Neutrophil (primary cell): ENCODE measurements around the gene PRSS1.

Experiments used
- H3K27ac ChIP-seq: fragments of 200-600 bp; sonication (generic); 2 replicates; pipeline ENCODE4 v1.5.1; 2016; ENCODE audit warnings: mild to moderate bottlenecking, moderate library complexity
- H3K27me3 ChIP-seq: fragments of 200-600 bp; sonication (generic); 2 replicates; pipeline ENCODE4 v1.6.0; 2016; ENCODE audit warnings: mild to moderate bottlenecking
- H3K36me3 ChIP-seq: fragments of 200-600 bp; sonication (generic); 2 replicates; pipeline ENCODE4 v1.5.1; 2017
- H3K4me1 ChIP-seq, 2 experiments: fragments of 200-600 bp in 1 of 2; sonication (generic) in 1 of 2; 1 replicate in 1 of 2; 2 replicates in 1 of 2; pipeline versions ENCODE4 v1.5.1 to v1.6.1; 2013 to 2016; ENCODE audit warnings: low read depth in 1 of 2, low read length in 1 of 2, mild to moderate bottlenecking in 1 of 2, moderate library complexity in 1 of 2; ENCODE audit not compliant: control insufficient read depth in 1 of 2, insufficient read depth in 1 of 2
- H3K4me3 ChIP-seq, 2 experiments: fragments of 200-600 bp in 1 of 2; sonication (generic) in 1 of 2; 1 replicate in 1 of 2; 2 replicates in 1 of 2; pipeline ENCODE4 v1.5.1; 2013 to 2016; ENCODE audit warnings: low read depth in 1 of 2, low read length in 1 of 2, mild to moderate bottlenecking in 1 of 2, moderate library complexity in 1 of 2
- H3K9me3 ChIP-seq: fragments of 200-600 bp; sonication (generic); 2 replicates; pipeline ENCODE4 v1.5.1; 2016
- TF ChIP-seq, protein P1 (sequence below): fragments of 200-600 bp; sonication (generic); IDR thresholded peaks from 2 replicates; pipeline ENCODE4 v1.5.1; 2016; ENCODE audit warnings: antibody characterized with exemption

PRSS1 gene

DNA sequence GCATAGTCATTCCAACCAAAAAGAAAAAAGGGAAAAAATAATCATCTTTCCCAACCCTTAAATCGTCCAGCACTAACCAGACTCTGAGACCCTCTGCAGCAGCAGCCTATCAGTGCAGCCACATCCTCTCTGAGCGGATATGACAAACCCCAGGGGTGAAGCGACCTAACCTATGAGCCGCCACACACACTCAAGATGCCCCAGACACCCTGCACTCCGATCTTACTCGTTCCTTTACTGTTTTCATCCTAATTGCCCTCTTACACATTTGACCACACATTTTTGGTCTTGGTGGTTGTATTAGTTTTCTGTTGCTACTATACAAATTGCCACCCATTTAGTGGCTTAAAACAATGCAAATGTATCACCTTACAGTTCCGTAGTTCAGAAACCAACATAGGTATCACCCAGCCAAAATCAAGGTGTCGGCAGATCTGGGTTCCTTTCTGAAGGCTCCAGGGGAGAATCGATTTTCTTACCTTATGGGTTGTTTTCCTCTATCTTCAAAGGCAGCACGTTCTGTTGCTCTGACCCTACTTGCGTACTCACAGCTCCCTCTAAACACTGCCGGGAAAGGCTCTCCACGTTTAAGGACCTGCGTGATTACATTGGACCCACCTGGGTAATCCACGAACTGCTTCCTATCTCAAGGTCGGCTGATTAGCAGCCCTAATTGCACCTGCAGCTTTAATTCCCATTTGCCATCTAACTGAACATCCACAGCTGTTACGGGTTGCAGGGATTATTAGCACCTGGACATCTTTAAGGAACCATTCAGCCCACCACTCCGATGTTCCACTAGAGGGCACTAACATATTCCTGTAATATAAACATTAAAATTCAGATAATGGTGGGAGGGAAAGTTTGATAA, 37.3 kb upstream of the PRSS1 start:
- Histone ChIP-seq H3K9me3 (no peaks in the 10 kb centered on the region), H3K4me1 (peaks cover 0 to 4% of the 10 kb centered on the region in 2 experiments), H3K36me3 (no peaks in the 10 kb centered on the region), H3K4me3 (no peak overlapping the region), H3K27ac (no peak overlapping the region), H3K27me3 (peaks cover 8% of the 10 kb centered on the region)
- TF ChIP-seq, protein P1, sequence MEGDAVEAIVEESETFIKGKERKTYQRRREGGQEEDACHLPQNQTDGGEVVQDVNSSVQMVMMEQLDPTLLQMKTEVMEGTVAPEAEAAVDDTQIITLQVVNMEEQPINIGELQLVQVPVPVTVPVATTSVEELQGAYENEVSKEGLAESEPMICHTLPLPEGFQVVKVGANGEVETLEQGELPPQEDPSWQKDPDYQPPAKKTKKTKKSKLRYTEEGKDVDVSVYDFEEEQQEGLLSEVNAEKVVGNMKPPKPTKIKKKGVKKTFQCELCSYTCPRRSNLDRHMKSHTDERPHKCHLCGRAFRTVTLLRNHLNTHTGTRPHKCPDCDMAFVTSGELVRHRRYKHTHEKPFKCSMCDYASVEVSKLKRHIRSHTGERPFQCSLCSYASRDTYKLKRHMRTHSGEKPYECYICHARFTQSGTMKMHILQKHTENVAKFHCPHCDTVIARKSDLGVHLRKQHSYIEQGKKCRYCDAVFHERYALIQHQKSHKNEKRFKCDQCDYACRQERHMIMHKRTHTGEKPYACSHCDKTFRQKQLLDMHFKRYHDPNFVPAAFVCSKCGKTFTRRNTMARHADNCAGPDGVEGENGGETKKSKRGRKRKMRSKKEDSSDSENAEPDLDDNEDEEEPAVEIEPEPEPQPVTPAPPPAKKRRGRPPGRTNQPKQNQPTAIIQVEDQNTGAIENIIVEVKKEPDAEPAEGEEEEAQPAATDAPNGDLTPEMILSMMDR: no peak

GRCh38 chr7:142712617-142712957, 36.7 kb upstream of the PRSS1 start:
- no peaks in the 10 kb centered on the region for H3K9me3 ChIP-seq
- H3K36me3 ChIP-seq: no peaks in the 10 kb centered on the region
- peaks cover 0 to 7% of the 10 kb centered on the region in 2 experiments for H3K4me1 ChIP-seq
- no peak overlapping the region for H3K27ac ChIP-seq
- TF ChIP-seq, protein P1: no peak
- no peak overlapping the region for H3K4me3 ChIP-seq
- peaks cover 8% of the 10 kb centered on the region for H3K27me3 ChIP-seq

- Histone ChIP-seq H3K4me3 (no peak overlapping the region), H3K9me3 (no peaks in the 10 kb centered on the region), H3K27me3 (peaks cover 8% of the 10 kb centered on the region), H3K4me1 (peaks cover 0 to 7% of the 10 kb centered on the region in 2 experiments), H3K36me3 (no peaks in the 10 kb centered on the region), H3K27ac (no peak overlapping the region)
- TF ChIP-seq, protein P1: no peak
These were observed 34.9 kb upstream of the PRSS1 start for GRCh38 chr7:142714375-142714774.

DNA sequence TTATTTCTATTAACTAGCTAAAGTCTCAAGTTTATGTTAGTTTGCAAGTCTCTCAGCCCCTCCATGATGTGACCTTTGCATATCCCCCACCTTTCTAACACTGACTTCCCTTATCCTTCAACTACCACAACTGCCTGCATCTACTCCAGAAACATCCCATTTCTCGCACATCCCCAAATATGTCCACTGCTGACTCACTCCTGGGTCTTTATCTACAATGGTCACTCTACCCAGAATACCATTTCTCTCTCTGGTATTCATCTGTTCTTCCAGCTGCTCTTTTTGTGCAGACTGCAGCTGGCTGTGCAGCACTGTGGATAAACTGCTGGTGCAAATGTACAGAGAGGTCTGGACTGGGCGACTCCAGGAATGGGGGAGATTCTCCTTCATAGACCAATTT, 32.7 kb upstream of the PRSS1 start:
- Histone ChIP-seq H3K27ac (no peak overlapping the region), H3K36me3 (no peaks in the 10 kb centered on the region), H3K9me3 (no peaks in the 10 kb centered on the region), H3K27me3 (peaks cover 10% of the 10 kb centered on the region), H3K4me1 (peaks cover 5 to 16% of the 10 kb centered on the region in 2 experiments), H3K4me3 (no peak overlapping the region)
- TF ChIP-seq, protein P1: no peak

- Histone ChIP-seq H3K9me3 (no peaks in the 10 kb centered on the region), H3K27me3 (peaks cover 13% of the 10 kb centered on the region), H3K4me3 (no peak overlapping the region), H3K27ac (no peak overlapping the region), H3K36me3 (no peaks in the 10 kb centered on the region), H3K4me1 (peaks cover 5 to 24% of the 10 kb centered on the region in 2 experiments)
- TF ChIP-seq, protein P1: no peak
These were observed 31.8 kb upstream of the PRSS1 start for GRCh38 chr7:142717453-142717852.
